SIG-M5 (cell line): ENCODE data around the gene KLHL17.

Source experiments
- DNase-seq: peaks from one replicate; lab custom pipeline; 2025; lab: John Stamatoyannopoulos, UW

The KLHL17 gene

DNA sequence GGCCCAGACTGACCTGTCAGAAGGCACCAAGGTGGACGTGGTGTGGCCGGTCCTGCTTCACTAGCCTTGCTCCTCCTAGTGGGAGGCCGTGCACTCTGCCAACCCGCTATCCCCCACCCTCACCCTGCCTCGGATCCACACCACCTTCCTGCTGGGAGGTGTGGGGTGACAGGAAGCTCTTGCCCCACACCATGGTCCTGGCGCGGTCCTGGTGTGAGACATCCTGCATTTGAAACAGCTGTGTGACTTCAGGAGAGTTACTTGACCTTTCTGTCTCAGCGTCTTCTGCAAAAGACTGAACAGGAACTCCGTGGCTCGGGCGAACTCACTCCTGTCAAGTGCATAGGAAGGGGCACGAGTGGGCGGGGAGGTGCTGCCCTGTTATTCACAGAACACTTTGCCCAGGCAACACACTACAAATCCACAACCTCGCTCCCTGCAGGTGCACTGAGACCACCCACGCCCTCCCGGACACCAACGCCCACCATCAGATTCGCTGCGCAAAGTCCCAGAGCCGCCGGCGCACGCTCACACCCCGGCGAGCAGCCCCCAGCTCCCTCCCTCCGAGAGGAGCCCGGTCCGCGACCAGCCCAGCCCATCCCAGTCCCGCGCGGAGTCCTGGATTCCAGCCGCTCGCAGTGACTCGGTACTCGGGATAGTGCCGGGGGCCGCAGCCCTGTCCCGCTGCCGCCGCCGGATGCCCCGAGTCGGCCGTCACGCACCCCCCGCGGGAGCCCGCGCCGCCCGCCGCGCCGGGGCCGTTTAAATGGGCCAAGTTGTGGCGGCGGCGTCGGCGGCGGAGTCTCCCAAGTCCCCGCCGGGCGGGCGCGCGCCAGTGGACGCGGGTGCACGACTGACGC, 37.0 kb upstream of the KLHL17 start, which contains the start of gene SAMD11:
TSS of gene SAMD11 (plus strand) at position 793 of the 860 bp plus-strand sequence. CDS start 509 bp downstream, outside the sequence.
- no peak for DNase-seq

DNA sequence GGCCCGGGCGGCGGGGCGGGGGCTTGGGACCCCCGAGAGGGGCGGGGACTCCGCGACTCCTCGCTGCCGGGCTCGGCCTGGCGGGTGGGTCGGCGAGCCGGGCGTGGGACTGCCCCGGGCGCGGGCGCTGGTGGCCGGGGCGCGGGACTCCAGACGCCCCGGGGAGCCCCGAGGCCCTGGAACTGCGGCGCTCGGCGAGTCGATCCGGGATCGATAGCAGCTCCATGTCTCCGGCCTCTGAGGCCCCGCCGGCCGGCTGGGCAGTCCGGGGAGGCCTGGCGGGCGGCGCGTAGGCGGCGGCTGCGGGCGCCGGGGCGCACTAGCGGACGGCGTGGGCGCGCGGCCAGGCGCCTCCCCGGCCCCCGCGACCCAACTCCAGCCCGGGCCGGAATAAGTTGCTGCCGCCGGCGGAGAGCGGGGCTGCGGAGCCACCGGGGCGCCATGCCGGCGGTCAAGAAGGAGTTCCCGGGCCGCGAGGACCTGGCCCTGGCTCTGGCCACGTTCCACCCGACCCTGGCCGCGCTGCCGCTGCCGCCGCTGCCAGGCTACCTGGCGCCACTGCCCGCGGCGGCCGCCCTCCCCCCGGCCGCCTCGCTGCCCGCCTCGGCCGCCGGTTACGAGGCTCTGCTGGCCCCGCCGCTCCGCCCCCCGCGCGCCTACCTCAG, 36.3 kb upstream of the KLHL17 start:
- DNase-seq: no peak

DNA sequence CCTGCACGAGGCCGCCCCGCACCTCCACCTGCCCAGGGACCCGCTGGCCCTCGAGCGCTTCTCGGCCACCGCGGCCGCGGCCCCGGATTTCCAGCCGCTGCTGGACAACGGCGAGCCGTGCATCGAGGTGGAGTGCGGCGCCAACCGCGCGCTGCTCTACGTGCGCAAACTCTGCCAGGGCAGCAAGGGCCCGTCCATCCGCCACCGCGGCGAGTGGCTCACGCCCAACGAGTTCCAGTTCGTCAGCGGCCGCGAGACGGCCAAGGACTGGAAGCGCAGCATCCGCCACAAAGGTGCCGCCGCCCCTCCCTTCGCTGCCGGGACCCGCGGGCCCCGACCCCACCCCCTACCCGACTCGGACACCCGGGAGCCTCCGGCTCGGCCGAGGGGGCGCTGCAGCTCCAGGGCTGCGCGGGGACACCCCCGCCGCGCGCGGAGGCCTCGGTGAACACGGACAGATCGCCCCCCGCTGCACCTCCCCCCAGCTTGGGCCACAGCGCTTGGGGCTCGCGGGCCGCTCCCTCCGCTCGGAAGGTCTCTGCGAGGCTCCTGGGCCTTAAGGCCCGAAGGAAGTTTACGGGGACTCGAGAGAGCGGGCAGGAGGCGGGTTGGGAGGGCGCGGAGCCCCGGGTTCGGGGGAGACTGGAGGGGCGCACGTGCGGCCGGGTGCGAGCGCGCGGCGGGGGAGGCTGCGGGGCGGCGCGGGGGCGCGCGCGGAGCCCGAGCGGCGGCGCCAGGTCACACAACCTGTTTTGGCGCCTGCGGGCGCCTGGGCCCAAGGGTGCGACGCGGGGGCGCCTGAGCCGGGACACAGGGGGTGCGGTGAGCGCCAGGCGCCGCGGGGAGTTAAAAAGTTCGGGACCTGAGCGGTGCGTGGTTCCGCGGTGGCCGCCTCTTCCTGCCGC, 35.5 kb upstream of the KLHL17 start:
- DNase-seq: no peak

DNA sequence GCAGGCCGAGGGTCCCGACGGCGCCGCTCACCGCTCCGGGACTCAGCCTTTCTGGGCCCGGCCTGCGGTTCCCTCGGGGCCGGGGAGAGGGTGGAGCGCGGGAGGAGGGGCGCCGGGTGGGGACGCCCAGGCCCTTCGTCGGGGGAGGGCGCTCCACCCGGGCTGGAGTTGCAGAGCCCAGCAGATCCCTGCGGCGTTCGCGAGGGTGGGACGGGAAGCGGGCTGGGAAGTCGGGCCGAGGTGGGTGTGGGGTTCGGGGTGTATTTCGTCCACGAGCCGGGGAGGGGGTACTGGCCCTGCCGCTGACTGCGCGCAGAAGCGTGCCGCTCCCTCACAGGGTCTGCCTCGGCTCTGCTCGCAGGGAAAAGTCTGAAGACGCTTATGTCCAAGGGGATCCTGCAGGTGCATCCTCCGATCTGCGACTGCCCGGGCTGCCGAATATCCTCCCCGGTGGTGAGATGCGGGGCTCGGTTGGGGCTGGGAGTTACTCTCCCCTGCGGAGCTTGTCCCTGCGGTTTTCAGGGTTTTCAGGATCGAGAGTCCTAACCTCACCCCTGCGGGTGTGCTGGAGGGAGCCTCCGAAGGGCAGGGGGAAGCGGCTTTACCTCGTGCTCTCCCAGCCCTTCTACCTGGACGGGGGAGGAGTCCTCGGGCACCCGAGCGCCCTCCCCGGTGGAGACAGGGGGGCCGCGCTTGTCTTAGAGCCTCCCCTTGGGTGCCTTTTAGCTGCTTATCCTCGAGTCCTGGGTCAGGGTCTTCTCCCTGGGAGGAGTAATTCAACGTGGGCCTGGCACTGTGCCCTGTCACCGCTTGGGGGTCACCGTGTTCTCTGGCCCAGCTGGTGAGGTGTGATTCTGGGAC, 34.6 kb upstream of the KLHL17 start:
- no peak for DNase-seq

DNA sequence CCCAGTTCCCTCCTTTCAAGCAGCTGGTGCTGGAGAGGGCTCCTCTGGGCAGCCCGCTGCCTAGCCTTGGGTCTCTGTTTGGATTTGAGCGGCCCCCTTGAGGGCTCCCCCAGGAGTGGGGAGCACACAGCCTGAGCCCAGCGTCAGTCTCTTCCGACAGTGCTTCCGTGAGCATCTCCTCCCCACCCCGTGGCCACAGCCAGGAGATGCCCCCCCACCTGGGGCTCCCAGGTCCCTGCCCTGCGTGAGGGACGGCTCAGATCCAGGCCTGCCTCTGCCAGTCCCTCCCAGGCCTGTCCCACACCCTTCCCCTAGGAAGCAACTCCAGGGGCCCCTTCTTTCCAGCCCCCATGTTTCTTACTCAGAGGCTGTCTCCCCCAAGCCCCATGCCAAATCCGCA, 33.1 kb upstream of the KLHL17 start:
- DNase-seq: no peak

DNA sequence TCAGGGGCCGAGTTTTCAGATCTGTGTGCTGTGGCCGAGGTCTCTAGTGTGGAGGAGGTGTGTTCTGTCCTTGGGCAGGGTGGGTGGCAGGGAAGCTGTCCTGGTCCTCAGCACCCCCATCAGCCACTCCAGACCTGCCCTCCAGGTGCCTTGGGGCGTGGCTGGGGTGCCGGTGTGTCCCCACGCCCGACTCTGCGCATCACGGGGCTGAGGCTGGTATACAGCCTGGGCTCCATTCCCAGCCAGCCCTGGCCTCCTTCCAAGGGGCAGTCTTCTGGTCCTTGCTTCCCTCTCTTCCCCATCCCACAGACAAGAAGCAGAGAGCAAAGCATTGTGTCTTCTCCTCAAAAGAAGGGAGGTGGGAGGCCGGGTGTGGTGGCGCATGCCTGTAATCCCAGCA, 32.6 kb upstream of the KLHL17 start:
- DNase-seq: no peak

DNA sequence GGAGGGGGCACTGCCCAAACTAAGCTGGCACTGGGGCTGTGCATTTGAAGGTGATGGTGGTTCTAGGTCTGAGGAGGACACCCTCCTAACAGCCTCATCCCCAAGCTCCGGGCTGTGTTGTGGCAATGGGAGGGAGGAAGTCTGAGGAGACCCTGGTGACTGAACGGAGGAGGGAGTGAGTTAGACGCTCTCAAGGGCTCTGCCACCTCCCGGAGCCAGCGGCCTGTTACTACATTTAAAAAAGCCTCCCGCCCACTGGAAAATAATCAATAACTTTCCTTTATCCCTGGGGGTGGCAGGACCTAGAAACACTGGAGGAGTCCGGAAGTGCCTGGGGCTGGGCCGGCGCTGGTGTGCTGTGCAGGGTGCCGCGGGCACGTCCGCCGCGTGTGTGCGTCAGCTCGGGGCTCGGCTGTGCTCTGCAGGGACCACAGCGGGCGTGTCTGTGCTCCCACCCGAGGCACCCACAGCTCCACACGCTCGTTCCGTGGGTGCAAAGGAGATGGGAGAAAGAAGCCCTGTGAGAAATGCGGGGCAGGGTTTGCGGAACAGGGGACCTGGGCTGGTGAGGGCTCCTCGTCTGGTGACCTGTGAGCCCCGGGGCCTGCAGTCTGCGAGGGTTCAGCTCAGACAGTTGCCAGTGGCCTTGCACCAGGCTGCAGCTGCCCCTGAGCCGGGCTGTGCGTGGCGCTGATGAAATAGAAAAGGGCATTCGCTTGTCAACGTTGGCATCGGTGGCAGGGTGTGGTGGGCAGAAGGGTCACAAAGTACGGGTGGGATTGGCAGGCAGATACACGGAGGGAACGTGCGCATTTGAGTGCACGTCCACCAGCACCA, 31.3 kb upstream of the KLHL17 start:
- DNase-seq: no peak

DNA sequence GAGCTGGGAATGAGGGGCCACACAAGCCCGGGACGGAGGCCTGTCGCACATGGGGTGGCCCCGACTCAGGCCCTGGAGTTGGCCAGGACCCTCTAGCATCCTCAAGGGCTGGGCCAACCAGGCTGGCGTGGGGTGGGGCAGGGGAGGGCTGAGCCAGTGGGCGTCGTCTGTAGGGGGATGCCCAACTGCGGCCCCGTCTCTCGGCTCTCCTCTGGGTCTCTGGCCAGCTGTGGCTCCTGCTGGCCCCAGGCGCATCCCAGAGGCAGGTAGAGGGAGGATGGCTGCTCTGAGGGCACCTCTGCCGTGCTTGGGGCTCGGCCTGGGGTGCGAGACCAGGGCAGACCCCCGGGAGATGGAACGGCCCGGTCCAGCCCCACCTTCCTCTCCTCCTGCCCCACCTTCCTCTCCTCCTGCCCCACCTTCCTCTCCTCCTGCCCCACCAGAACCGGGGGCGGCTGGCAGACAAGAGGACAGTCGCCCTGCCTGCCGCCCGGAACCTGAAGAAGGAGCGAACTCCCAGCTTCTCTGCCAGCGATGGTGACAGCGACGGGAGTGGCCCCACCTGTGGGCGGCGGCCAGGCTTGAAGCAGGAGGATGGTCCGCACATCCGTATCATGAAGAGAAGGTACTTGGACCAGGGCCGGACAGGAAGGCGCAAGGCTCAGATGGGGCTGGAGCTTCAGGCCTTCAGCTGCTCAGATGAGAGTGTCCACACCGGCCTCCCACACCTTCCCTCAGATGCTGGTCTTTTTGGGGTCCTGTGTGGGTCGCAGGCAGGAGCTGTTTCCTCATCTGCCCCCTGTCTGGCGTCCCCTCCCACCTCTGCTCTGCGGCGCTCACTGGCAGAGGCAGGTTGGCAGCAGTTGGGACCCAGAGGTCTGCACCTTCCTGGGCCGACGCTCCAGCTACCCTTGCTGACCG, 30.4 kb upstream of the KLHL17 start:
- no peak for DNase-seq

DNA sequence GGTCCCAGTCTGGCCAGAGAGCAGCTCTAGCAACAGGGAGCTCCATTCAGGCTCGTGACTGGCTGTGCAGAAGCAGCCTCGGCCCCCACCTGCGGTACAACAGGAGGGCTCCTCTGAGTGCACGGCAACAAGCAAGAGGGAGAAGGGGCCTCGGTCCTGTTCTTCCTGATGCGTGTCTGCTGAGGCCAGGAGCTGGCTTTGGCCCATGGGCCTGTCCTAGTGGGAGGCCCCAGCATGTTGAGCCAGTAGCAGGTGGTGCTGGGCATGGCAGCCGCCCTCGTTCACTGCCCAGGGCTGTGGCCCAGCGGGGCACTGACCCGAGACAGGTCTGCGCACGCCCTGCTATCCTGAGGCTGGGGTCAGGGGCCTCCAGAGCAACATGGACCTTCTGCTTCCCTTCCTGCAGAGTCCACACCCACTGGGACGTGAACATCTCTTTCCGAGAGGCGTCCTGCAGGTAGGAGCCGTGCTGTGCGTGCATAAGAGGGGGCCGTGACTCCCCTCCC, 29.7 kb upstream of the KLHL17 start:
- DNase-seq: no peak

DNA sequence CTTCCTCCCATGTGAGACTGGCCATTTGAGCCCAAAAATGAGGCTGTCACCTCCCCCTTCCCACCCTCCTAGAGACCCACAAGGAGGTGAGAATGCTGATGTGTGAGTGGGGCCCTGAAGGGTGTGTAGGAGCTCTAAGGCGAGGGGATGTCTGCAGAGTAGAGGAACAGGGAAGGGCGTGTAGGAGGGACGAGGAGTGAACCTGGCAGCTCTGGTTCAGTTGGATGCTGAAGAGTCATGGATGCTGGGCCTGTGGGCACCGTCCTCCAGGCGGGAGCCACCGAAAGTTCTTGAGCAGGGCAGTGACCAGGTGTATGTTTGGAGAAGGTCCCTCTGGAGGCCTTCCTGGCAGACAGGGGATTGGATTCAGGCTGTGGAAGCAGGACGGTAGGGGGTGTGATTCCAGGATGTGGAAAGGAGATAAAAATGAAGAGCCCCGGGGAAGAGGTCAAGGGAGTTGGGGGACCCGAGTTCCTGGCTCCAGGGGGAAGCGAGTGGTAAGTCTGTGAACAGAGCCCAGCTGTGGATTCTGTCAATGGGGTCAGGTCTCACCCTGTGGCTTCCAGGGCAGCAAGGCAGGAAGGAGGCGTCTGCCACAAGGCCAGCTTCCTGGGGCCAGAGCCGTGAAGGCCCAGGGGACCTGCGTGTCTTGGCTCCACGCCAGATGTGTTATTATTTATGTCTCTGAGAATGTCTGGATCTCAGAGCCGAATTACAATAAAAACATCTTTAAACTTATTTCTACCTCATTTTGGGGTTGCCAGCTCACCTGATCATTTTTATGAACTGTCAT, 28.8 kb upstream of the KLHL17 start:
- DNase-seq: no peak

DNA sequence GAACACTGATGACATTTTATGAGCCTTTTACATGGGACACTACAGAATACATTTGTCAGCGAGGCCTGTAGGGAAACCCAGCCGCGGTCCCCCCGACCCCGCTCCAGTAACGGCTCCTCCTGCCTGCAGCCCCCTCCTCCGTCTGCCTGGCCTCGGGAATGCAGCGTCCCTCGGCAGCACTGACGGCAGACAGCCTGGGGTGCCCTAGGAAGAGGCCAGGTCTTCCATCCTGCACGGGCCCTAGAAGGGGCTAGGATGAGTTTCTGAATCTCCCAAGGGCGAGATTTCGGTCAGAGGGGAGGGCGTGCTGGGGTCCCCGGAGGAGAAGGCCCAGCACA, 28.2 kb upstream of the KLHL17 start:
- no peak for DNase-seq

DNA sequence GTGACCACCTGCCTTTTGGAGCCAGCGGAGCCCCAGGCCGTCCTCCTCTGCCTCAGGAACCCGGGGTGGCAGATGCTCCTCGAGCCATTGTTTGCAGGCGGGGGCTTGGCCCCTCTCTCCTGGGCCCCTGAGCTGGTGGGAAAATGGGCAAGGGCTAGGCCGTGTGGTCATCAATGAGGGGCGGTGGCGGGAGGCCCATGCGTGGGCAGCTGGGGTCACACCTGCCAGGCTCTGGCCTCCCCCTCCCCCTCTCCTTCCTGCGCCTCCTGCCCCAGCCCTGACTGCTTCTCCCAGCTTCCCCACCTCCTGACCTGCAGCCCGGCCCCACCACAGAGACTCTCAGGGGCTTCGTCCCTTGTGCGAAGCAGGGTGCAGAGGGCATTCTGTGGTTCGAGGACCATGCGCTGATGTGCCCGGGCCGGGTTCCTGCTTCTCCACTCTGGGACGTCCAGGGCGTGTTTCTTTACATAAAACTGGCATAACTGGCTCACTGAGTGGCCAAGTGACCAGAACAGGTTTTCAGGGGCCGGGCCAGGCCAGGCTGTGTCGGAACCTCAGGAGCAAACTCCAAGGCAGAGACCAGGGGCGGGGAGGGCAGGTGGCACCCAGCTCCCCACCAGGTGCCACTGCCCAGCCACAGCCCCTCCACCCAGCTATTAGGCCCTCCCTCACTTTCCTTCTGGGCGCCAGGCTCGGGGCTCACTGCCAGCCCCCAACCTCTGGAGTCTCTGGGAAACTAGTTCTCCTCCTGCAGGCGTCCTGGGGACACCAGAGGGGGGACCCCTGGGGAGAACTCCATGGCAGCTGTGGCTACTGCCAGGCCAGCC, 27.4 kb upstream of the KLHL17 start:
- no peak for DNase-seq

DNA sequence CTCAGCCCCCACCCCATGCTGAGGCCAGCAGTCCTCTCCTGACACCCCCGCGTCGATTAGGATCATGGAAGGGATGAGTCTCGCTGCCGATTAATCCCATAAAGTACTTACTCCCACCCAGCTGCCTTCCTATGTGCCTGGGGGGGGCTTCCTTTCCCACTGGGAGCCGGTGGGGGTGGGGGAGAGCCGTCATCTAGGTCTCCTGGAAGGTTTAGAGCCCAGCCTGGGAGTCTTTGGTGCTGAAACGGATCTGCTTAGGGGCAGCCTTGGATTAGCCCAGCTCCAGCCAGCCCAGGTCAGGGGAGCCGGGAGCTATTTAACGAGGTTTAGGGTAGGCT, 26.8 kb upstream of the KLHL17 start:
- no peak for DNase-seq

DNA sequence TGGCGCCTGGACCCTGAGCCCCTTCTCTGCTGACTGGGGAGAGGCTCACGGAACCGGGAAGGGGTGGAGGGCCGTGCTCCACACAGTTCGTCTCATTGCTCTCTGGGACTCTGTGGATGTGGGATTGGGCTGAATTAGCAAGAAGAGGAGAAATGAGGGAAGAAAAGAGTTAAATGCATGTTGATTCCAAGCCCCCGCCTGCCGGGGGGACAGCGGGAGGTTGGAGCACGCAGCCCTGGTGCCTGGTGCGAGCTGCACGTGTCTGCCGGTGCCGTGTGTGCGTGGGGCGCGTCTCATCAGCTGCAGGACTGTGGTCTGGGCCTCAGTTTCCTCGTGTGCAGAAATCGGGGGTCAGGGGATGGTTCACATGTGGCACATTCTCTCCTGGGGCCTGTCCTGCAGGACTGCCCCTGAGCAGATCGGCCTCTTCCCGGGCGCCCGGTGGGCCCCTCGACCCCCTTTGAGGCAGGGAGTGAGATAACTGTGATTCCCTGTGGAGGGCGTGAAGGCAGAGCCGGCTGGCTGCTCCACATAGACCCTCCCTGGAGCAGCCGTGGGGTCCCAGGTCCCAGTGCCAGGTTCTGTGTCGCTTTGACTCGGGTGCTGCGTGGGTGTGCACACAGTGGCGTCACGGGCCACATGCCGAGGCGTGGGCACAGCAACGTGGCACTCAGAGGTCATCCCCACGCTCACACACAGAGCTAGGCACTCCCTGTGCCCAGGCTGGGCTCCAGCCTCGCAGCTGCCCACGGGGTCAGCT, 25.2 kb upstream of the KLHL17 start:
- DNase-seq: no peak

DNA sequence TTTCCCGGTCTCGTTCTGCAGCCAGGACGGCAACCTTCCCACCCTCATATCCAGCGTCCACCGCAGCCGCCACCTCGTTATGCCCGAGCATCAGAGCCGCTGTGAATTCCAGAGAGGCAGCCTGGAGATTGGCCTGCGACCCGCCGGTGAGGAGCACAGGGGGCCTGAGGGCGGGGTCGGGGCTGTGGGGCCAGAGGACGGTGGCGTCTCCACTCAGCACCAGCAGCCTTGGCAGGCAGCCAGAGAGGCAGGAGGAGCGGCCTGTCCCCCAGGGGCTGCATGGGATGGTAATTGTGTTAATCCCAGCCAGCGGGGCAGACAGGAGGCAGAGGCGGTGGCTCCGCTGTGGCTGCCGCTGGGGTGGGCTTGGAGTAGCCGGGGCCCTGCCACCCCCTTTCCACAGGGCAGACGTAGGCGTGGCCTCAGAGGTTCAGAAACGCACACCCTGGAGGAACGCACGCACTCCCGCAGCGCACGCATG, 24.6 kb upstream of the KLHL17 start:
- no peak for DNase-seq

DNA sequence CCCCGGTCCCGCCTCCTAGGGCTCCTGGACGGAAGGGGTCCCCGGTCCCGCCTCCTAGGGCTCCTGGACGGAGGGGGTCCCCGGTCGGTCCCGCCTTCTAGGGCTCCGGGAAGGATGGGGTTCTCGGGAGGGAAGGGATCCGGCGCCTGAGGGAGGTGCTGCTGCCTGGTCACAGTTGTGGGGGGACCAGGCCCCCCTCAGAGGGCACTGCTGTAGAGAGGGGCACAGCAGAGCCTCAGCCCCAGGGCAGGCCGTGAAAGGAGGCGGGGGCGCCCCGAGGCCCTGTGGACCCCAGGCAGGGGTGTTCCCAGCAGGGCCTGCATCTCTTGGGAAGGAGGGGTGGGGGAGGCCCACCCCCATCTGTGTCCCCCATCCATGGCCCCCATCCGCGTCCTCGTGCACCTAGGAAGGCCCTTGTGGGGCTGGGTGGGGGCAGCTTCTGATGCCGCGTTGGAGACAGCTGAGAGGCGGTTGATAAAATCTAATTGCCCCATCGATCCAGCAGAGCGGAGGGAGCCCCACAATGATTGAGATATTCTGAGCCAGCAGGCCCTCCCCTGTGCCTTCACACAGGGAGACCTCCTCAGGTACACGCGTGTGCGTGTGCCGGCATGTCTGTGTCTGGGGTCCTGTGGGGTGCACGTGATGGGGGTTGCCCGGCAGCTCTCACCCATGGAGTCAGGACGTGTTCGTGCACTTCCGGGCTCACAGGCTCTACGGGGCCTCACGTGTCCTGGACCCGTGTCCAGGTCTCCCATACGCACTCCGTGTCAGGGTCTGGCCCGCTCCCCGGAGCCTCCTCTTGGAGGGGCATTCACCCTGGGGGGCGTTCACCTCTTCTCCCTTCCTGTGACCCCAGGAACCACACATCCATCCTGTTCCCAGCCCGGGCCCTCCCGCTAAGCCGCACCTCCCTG, 23.8 kb upstream of the KLHL17 start:
- no peak for DNase-seq
